ENCODE results near the gene CPSF3.

DNA sequence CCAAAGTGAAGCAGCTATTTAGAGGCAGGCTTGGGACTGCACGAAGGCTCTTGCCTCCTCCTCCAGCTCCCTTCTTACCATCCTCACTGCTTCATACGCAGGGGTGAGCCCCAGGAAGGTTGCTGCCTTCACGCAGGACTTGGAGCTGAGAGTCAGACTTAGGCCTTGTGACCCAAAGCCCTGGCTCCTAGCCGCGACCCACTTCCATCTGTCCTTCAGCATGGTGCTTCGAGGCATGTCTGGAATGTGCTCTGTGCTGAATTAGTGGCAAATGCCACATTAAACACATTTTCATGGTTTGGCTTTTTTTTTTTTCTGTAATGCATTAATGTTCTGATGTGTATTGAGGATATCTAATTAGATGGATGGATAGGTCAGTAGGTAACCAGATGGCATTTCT lies 37.6 kb upstream of the CPSF3 start:
- TF ChIP-seq CTCF (conservative IDR thresholded peaks at IDR 0.05; ENCODE audit: low read depth, low read length) (no peak), EZH2 (IDR thresholded peaks at IDR 0.05; ENCODE audit: borderline replicate concordance, low read depth, low read length, poor library complexity, severe bottlenecking) (no peak)
